RWPE1 (cell line): Measurements from ENCODE around the gene BRCA1.
"Not testable (repeated sequence)": the region's sequence is repeated elsewhere in the genome, so short reads cannot be mapped to it uniquely, and the experiment has no call there.

ENCODE experiments used
- CTCF ChIA-PET: fragments of 350-600 bp; sonication (Branson Sonifier 250); formaldehyde crosslinking; extraction: SDS; loops from one replicate; lab custom pipeline; 2021; lab: Yijun Ruan, JAX
- POLR2A ChIA-PET: fragments of 400-600 bp; formaldehyde crosslinking; extraction: SDS; loops from one replicate; lab custom pipeline; 2020; ENCODE audit warnings: antibody characterized with exemption; ENCODE audit not compliant: low non-redundant PET; lab: Yijun Ruan, JAX
- DNase-seq: peaks from one replicate; pipeline ENCODE4 v3.0.0; 2012; ENCODE audit warnings: low spot score
- H3K27ac ChIP-seq: fragments of 450-650 bp; 2 replicates; pipeline ENCODE4 v1.5.1; 2017
- TF ChIP-seq, protein P1 (sequence below): fragments of 450-650 bp; conservative IDR thresholded peaks from 2 replicates; pipeline ENCODE4 v1.5.1; 2017; ENCODE audit warnings: low read depth, mild to moderate bottlenecking

Gene BRCA1

DNA sequence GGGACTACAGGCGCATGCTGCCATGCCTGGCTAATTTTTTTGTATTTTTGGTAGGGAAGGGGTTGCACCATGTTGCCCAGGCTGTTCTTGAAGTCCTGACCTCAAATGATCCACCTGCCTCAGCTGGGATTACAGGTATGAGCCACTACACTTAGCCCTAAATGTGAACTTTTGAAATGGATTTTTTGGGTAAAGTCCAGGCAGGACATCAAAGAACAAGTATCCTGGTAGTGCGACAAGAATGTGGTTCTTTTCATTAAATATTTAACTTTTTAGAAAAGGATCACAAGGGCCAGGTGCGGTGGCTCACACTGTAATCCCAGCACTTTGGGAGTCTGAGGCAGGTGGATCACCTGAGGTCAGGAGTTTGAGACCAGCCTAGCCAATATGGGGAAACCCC is 30.5 kb upstream of the BRCA1 start:
- DNase-seq = no peak
- H3K27ac ChIP-seq = no peak overlapping the region
- ChIA-PET POLR2A (no interaction called here), CTCF (interaction anchor here (0.6 kb wide), 1 partner anchor 51 kb away, joined by 3 read pairs; no protein-coding TSS in a partner anchor)
- TF ChIP-seq, protein P1, sequence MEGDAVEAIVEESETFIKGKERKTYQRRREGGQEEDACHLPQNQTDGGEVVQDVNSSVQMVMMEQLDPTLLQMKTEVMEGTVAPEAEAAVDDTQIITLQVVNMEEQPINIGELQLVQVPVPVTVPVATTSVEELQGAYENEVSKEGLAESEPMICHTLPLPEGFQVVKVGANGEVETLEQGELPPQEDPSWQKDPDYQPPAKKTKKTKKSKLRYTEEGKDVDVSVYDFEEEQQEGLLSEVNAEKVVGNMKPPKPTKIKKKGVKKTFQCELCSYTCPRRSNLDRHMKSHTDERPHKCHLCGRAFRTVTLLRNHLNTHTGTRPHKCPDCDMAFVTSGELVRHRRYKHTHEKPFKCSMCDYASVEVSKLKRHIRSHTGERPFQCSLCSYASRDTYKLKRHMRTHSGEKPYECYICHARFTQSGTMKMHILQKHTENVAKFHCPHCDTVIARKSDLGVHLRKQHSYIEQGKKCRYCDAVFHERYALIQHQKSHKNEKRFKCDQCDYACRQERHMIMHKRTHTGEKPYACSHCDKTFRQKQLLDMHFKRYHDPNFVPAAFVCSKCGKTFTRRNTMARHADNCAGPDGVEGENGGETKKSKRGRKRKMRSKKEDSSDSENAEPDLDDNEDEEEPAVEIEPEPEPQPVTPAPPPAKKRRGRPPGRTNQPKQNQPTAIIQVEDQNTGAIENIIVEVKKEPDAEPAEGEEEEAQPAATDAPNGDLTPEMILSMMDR = no peak

DNA sequence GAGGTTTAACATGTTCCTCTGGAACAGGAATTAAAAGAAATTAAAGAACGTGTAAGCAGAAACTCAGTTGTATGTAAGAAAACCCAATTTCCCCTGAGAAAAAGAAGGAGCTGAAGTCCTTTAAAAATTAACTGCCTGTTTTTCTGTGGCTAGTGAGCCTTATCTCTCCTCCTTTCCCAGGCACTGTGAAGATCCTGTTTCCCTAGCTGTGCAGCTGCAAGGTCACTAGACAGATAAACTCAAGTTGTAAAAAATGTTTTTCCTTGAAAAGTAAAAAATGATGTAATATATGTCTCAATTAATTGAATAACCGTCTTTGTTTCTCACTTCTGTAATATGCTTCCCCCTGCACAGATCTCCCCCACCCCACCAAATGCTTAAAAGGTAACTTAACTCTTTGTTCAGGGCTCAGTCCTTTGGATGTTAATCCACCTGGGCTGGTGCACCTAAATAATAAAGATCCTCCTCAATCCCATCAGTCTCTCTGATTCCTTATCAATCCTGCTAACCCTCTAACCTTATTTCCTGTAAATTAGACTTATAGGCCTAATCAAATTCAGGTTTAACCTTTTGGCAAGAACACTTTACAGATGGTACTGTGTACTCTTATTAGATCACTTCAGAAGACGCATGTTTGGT is 28.2 kb upstream of the BRCA1 start:
- DNase-seq, CTCF ChIA-PET, H3K27ac ChIP-seq: not testable (repeated sequence)
- POLR2A ChIA-PET = interaction anchor here (0.6 kb wide), 1 partner anchor 36 kb away, joined by 3 read pairs; no protein-coding TSS in a partner anchor

DNA sequence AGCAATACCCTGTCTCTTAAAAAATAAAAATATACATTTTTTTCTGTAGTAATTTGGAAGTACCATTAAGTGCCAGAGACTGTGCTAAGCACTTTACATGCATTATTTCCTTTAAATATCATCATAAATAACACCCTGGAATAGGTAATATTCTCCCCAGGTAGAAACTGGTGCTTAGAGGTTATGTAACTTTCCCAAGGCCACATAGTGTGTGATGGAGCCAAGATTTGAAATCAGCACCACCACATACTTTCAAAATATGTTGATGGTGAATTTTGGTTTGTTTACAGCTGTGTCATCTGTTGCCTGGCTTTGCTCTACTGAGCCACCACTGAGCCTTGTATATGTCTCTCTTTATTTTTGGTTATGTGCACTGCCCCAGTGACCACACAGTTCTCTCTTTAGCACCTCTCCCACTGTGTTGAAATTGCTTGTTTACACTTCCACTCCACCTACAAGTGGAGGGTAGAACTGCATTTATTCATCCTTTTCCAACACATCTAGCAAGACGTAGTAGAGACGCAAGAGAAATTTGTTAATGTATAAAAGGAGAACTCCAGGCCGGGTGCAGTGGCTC is 26.8 kb upstream of the BRCA1 start:
- no peak for DNase-seq
- ChIA-PET CTCF (no interaction called here), POLR2A (no interaction called here)
- TF ChIP-seq, protein P1 = no peak
- H3K27ac ChIP-seq = no peak overlapping the region

DNA sequence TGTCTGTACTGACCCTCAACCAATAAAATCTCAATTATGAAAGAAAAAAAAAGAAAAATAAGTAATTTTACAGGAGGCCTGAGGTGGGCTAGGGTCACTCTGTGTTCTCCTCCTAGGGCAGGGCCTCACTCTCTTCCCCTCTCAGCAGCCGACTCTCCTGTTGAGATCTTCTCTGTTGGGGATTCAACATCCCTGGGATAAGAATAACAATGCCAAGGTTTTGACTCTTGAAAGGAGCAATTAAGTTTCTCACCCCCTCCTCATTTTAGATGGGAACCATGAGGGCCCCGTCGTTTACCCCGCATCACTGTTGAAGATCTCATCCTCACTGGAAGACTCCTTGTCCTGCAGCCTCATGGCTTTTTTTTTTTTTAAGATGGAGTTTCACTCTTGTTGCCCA is 21.5 kb upstream of the BRCA1 start:
- TF ChIP-seq, protein P1 = no peak
- ChIA-PET CTCF (interaction anchor here (0.7 kb wide), 1 partner anchor 18 kb away, joined by 7 read pairs; no protein-coding TSS in a partner anchor), POLR2A (no interaction called here)
- DNase-seq = no peak
- no peak overlapping the region for H3K27ac ChIP-seq

DNA sequence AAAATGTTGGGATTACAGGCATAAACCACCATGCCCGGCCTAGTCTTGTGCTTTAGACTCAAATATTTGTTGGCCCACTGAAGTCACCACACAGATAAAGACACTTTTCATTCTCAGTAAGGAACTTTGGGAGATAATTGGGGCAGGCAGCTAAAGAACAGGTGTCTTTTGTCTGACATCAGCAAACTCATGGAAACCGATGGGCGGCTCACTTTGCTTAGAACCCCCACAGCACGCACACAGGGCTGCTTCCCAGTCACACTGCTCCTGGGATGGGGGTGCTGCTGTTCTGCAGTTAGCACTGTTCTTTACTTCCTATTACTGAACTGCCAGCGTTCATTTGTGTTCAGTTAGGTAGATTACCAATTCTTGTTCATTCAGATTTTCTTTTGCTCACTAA is 18.0 kb upstream of the BRCA1 start:
- H3K27ac ChIP-seq = no peak overlapping the region
- POLR2A ChIA-PET = no interaction called here
- TF ChIP-seq, protein P1 = no peak
- no peak for DNase-seq
- CTCF ChIA-PET = no interaction called here

DNA sequence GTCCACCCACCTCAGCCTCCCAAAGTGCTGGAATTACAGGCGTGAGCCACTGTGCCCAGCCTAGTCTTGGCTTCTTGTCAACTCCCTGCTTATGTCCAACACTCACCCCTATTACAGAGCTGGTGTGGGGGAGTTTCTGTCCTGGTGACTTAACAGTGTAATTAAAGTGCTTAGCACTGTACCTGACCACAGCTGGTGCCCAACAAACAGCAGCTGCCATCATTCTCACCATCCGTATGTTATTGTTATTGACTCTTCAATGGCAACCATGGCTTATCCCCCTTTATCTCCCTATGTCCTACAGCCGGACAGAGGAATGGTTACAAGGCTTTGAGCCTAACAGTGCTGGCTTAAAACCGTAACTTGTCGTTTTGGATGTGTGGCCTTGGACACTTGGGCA is 17.0 kb upstream of the BRCA1 start:
- TF ChIP-seq, protein P1 = no peak
- ChIA-PET CTCF (no interaction called here), POLR2A (no interaction called here)
- H3K27ac ChIP-seq = no peak overlapping the region
- no peak for DNase-seq
